ENCODE measurements around the gene ERF.

- no peak for TF ChIP-seq CTCF (IDR thresholded peaks at IDR 0.05)
- TF ChIP-seq POLR2A (IDR thresholded peaks at IDR 0.05) = no peak
Observed at GRCh38 chr19:42303876-42304275, 48.9 kb upstream of the ERF start.
